Panc1 (cell line): ENCODE results near the gene PRKAG2.

Experiments used
- POLR2AphosphoS5 ChIP-seq: IDR thresholded peaks from 2 replicates; pipeline ENCODE4 v1.6.1; 2012; ENCODE audit warnings: mild to moderate bottlenecking, low read depth, low read length, moderate library complexity
- REST ChIP-seq, 2 experiments: IDR thresholded peaks; 2 replicates each; pipeline ENCODE4 v1.6.1; 2011 to 2012; ENCODE audit warnings: low read depth in 2 of 2, control low read depth in 1 of 2, low read length in 1 of 2, mild to moderate bottlenecking in 1 of 2, moderate library complexity in 1 of 2; ENCODE audit not compliant: insufficient read depth in 1 of 2
- TF ChIP-seq, protein P1 (sequence below): fragments of 450-650 bp; IDR thresholded peaks from 2 replicates; pipeline ENCODE4 v1.5.1; 2017; ENCODE audit warnings: mild to moderate bottlenecking

DNA sequence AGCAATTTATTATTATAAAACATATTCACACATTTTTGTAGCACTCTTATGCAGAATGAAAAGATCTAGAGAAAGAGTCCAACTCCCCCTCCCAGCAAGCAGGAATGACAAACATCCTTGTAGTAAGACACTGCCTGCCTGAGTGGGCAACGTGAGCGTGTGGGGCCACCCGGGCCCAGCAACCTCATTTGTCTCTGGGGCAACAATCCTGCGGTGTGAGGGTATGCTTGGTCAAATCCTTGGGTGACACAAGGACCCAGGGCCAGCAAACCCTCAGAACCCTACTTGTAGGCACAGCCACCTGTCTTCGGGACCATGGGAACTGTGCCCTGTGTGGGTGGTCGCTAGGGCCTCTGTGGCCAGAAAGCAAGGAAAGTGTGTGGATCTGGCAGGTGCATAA lies 367.9 kb downstream of the PRKAG2 start:
- TF ChIP-seq, protein P1, sequence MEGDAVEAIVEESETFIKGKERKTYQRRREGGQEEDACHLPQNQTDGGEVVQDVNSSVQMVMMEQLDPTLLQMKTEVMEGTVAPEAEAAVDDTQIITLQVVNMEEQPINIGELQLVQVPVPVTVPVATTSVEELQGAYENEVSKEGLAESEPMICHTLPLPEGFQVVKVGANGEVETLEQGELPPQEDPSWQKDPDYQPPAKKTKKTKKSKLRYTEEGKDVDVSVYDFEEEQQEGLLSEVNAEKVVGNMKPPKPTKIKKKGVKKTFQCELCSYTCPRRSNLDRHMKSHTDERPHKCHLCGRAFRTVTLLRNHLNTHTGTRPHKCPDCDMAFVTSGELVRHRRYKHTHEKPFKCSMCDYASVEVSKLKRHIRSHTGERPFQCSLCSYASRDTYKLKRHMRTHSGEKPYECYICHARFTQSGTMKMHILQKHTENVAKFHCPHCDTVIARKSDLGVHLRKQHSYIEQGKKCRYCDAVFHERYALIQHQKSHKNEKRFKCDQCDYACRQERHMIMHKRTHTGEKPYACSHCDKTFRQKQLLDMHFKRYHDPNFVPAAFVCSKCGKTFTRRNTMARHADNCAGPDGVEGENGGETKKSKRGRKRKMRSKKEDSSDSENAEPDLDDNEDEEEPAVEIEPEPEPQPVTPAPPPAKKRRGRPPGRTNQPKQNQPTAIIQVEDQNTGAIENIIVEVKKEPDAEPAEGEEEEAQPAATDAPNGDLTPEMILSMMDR, result no peak
- TF ChIP-seq POLR2AphosphoS5 (no peak), REST (IDR thresholded peaks at IDR 0.05; ENCODE audit: insufficient read depth in 1 of 2, low read depth in 2 of 2, low read length in 1 of 2) (no peak)
